Prostate gland (tissue), 2 donors: ENCODE results near the gene SMARCA2.

Experiments
- POLR2AphosphoS5 ChIP-seq: sonication (generic); formaldehyde crosslinking; IDR thresholded peaks from one replicate; pipeline ENCODE4 v1.6.1; 2017; ENCODE audit warnings: antibody characterized with exemption
- TF ChIP-seq, protein P1 (sequence below), 4 experiments: fragments of 200-600 bp in 2 of 4; fragments of 450-650 bp in 2 of 4; sonication (generic) in 2 of 4; IDR thresholded peaks; 1 replicate in 3 of 4; 2 replicates in 1 of 4; pipeline ENCODE4 v1.5.1; 2016 to 2019; ENCODE audit warnings: antibody characterized with exemption in 4 of 4, mild to moderate bottlenecking in 2 of 4, moderate library complexity in 2 of 4

DNA sequence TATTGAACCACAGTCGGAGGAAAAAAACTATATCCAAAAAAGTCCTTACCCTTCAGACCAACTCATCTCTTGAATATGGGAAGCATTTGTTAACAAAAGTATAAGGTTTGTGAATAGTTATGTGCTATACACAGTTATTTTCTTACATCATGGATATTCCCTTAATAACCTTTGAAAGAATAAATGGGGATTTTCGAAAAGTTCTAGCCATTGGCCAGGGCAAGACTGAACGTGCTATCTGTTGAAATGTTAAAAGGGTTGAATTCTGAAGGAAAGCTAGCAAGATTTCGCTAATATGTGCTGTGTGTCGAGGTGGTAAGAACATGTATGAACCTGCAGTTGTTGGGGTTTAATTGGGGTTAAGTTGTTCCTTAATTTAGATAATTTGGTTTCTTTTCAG is 140.8 kb downstream of the SMARCA2 start:
- TF ChIP-seq, protein P1, sequence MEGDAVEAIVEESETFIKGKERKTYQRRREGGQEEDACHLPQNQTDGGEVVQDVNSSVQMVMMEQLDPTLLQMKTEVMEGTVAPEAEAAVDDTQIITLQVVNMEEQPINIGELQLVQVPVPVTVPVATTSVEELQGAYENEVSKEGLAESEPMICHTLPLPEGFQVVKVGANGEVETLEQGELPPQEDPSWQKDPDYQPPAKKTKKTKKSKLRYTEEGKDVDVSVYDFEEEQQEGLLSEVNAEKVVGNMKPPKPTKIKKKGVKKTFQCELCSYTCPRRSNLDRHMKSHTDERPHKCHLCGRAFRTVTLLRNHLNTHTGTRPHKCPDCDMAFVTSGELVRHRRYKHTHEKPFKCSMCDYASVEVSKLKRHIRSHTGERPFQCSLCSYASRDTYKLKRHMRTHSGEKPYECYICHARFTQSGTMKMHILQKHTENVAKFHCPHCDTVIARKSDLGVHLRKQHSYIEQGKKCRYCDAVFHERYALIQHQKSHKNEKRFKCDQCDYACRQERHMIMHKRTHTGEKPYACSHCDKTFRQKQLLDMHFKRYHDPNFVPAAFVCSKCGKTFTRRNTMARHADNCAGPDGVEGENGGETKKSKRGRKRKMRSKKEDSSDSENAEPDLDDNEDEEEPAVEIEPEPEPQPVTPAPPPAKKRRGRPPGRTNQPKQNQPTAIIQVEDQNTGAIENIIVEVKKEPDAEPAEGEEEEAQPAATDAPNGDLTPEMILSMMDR (IDR thresholded peaks at IDR 0.05): no peak
- no peak for TF ChIP-seq POLR2AphosphoS5
